PC-9 (cell line): ENCODE measurements around the gene MTA3.

Source experiments
- CTCF ChIP-seq: fragments of 200-600 bp; sonication (generic); conservative IDR thresholded peaks from 2 replicates; pipeline ENCODE4 v1.6.1; 2017; ENCODE audit warnings: mixed run types, antibody characterized with exemption, mild to moderate bottlenecking, moderate library complexity
- EZH2 ChIP-seq: fragments of 200-600 bp; sonication (generic); IDR thresholded peaks from 2 replicates; pipeline ENCODE4 v1.8.0; 2017; ENCODE audit warnings: antibody characterized with exemption, low read depth

- TF ChIP-seq EZH2: no peak
- no peak for TF ChIP-seq CTCF
These were observed 128.6 kb downstream of the MTA3 start for GRCh38 chr2:42696987-42697386.
